K562 (cell line): ENCODE measurements around the gene RHOV. TPM values are rescaled to one million over a fixed set of nuclear protein-coding genes. Genes with fewer than 3 reads are reported as not detected.

ENCODE experiments used
- ASH1L ChIP-seq: fragments of 450-650 bp; IDR thresholded peaks from 2 replicates; pipeline ENCODE4 v1.6.1; 2018; ENCODE audit warnings: borderline replicate concordance, mild to moderate bottlenecking, low read depth; ENCODE audit not compliant: partially characterized antibody
- BACH1 ChIP-seq: fragments of 200-800 bp; sonication (Bioruptor generic); IDR thresholded peaks from 2 replicates; pipeline ENCODE4 v1.6.1; 2016; ENCODE audit warnings: missing genetic modification characterization, missing compliant biosample characterization
- BCL6 ChIP-seq: fragments of 250-450 bp; sonication (Bioruptor Pico); IDR thresholded peaks from 2 replicates; pipeline ENCODE4 v1.4.0; 2020
- CHD7 ChIP-seq: fragments of 200-600 bp; sonication (generic); IDR thresholded peaks from one replicate; pipeline ENCODE4 v1.6.1; 2012; ENCODE audit warnings: mild to moderate bottlenecking, low read depth, low read length, inconsistent platforms
- FIP1L1 ChIP-seq: fragments of 200-400 bp; formaldehyde crosslinking; IDR thresholded peaks from 2 replicates; pipeline ENCODE4 v1.6.1; 2018; ENCODE audit warnings: mild to moderate bottlenecking, low read depth, low read length; ENCODE audit not compliant: poor library complexity, severe bottlenecking
- MTA3 ChIP-seq: fragments of 450-650 bp; formaldehyde crosslinking; IDR thresholded peaks from 2 replicates; pipeline ENCODE4 v1.6.1; 2017; ENCODE audit warnings: mild to moderate bottlenecking, borderline replicate concordance
- MYBL2 ChIP-seq, 2 experiments: fragments of 450-650 bp in 1 of 2; sonication (generic) in 1 of 2; formaldehyde crosslinking in 1 of 2; IDR thresholded peaks; 2 replicates each; pipeline versions ENCODE4 v1.6.1 to v1.8.1; 2017 to 2022; ENCODE audit warnings: borderline replicate concordance in 1 of 2, inconsistent platforms in 1 of 2, low read depth in 1 of 2, mild to moderate bottlenecking in 1 of 2, missing genetic modification reagents in 1 of 2, moderate library complexity in 1 of 2
- NCOA6 ChIP-seq: fragments of 450-650 bp; IDR thresholded peaks from 2 replicates; pipeline ENCODE4 v1.6.1; 2017; ENCODE audit warnings: mild to moderate bottlenecking
- NR2F6 ChIP-seq: fragments of 450-650 bp; formaldehyde crosslinking; IDR thresholded peaks from 2 replicates; pipeline ENCODE4 v1.4.0; 2020; ENCODE audit warnings: mild to moderate bottlenecking
- PKNOX1 ChIP-seq: fragments of 450-650 bp; IDR thresholded peaks from 2 replicates; pipeline ENCODE4 v1.6.1; 2016
- TAF15 ChIP-seq: fragments of 200-400 bp; formaldehyde crosslinking; IDR thresholded peaks from 2 replicates; pipeline ENCODE4 v1.6.1; 2017; ENCODE audit warnings: mild to moderate bottlenecking, low read depth, low read length, moderate library complexity
- TCF7L2 ChIP-seq: fragments of 150-350 bp; IDR thresholded peaks from 2 replicates; pipeline ENCODE4 v1.6.1; 2016; ENCODE audit warnings: low read depth, mild to moderate bottlenecking, low read length, moderate library complexity
- USF1 ChIP-seq: sonication (generic); formaldehyde crosslinking; IDR thresholded peaks from 2 replicates; pipeline ENCODE4 v1.9.0; 2022; ENCODE audit warnings: mild to moderate bottlenecking, missing genetic modification reagents
- ZNF274 ChIP-seq: IDR thresholded peaks from 2 replicates; pipeline ENCODE4 v1.6.1; 2011; ENCODE audit warnings: low read depth, mild to moderate bottlenecking, low read length, moderate library complexity, borderline replicate concordance
- polyA plus RNA-seq, 8 experiments: library from polyadenylated mRNA; depleted of rRNA in 4 of 8; stranded (reverse) in 5 of 8; unstranded in 3 of 8; fragments of >200 nt; fragmentation: Nextera tagmentation in 2 of 8; fragmentation: Illumina TruSeq in 1 of 8; extraction: Ambion mirVana in 2 of 8; extraction: Trizol in 1 of 8; gene quantifications; 2 replicates each; pipeline versions ENCODE4 v1.2.1 to v1.2.3, GENCODE V29; 2011 to 2014; ENCODE audit warnings: inconsistent platforms in 1 of 8, missing spikeins in 1 of 8
- total RNA-seq, 7 experiments: library from RNA; depleted of rRNA in 6 of 7; stranded (reverse); fragments of >200 nt in 6 of 7; fragmentation: Illumina TruSeq in 2 of 7; extraction: Trizol in 2 of 7; gene quantifications; 2 replicates each; pipeline versions ENCODE4 v1.2.1 to v1.2.3, GENCODE V29; 2011 to 2021; ENCODE audit warnings: low replicate concordance in 1 of 7

RHOV gene
- total and polyA plus RNA-seq, 9 of the 15 experiments (the other 6 are each of a cell fraction or from before 2014, with no cell fraction given), result 0.08 to 2.0 (median 1.1) TPM

GRCh38 chr15:40894681-40895448 is 20.8 kb upstream of the RHOV start (continued):
- TF ChIP-seq CHD7 (no peak), NR2F6 (CRISPR knock-in tag) (no peak), TCF7L2 (no peak), ASH1L (no peak), TAF15 (no peak), ZNF274 (no peak), NCOA6 (no peak), BACH1 (tag) (no peak), BCL6 (no peak), USF1 (CRISPR knock-in tag) (peak; percentile 31; the same call in 1 of the 2 replicates), FIP1L1 (no peak), MTA3 (no peak), PKNOX1 (no peak), MYBL2 (IDR thresholded peaks at IDR 0.05; ENCODE audit: low read depth) (peak; percentile 68), MYBL2 (CRISPR knock-in tag; IDR thresholded peaks at IDR 0.05; ENCODE audit: borderline replicate concordance) (no peak)
